Hepatocyte (in vitro differentiated cells): ENCODE measurements around the gene PAX7. TPM values are rescaled to one million over a fixed set of nuclear protein-coding genes. Genes with fewer than 3 reads are reported as not detected.
"Not testable (repeated sequence)": the region's sequence is repeated elsewhere in the genome, so short reads cannot be mapped to it uniquely, and the experiment has no call there.

Experiments used
- DNase-seq: peaks from one replicate; pipeline ENCODE4 v3.0.0-alpha.2; 2016; ENCODE audit warnings: low spot score
- H2AFZ ChIP-seq: fragments of 200-600 bp; sonication (generic); 2 replicates; pipeline ENCODE4 v1.6.0; 2016; ENCODE audit warnings: antibody characterized with exemption, mild to moderate bottlenecking
- H3K27ac ChIP-seq: fragments of 200-600 bp; sonication (generic); 2 replicates; pipeline ENCODE4 v1.5.1; 2016; ENCODE audit warnings: mild to moderate bottlenecking
- H3K27me3 ChIP-seq: fragments of 200-600 bp; sonication (generic); 2 replicates; pipeline ENCODE4 v1.6.1; 2016
- H3K36me3 ChIP-seq: fragments of 200-600 bp; sonication (generic); replicated peaks from 2 replicates; pipeline ENCODE4 v1.5.1; 2016; ENCODE audit warnings: low read depth; ENCODE audit not compliant: insufficient read depth
- H3K4me1 ChIP-seq: fragments of 200-600 bp; sonication (generic); 2 replicates; pipeline ENCODE4 v1.5.1; 2016; ENCODE audit warnings: mild to moderate bottlenecking, moderate library complexity; ENCODE audit not compliant: insufficient read depth
- H3K4me2 ChIP-seq: fragments of 200-600 bp; sonication (generic); 2 replicates; pipeline ENCODE4 v1.6.0; 2016
- H3K4me3 ChIP-seq: fragments of 200-600 bp; sonication (generic); 2 replicates; pipeline ENCODE4 v1.5.1; 2016; ENCODE audit warnings: mild to moderate bottlenecking
- H3K79me2 ChIP-seq: fragments of 200-600 bp; sonication (generic); 2 replicates; pipeline ENCODE4 v1.6.0; 2017; ENCODE audit warnings: mild to moderate bottlenecking
- H3K9me2 ChIP-seq: fragments of 200-600 bp; sonication (generic); replicated peaks from 2 replicates; pipeline ENCODE4 v1.6.0; 2017; ENCODE audit warnings: mild to moderate bottlenecking; ENCODE audit not compliant: insufficient read depth
- H3K9me3 ChIP-seq: fragments of 200-600 bp; sonication (generic); 2 replicates; pipeline ENCODE4 v1.5.1; 2016; ENCODE audit warnings: low read depth, mild to moderate bottlenecking
- H4K20me1 ChIP-seq: fragments of 200-600 bp; sonication (generic); 2 replicates; pipeline ENCODE4 v1.6.0; 2016; ENCODE audit warnings: mild to moderate bottlenecking; ENCODE audit not compliant: insufficient read depth, poor library complexity, severe bottlenecking
- EZH2 ChIP-seq: fragments of 200-600 bp; sonication (generic); IDR thresholded peaks from 2 replicates; pipeline ENCODE4 v1.6.1; 2016; ENCODE audit warnings: antibody characterized with exemption, mild to moderate bottlenecking, borderline replicate concordance
- EZH2phosphoT487 ChIP-seq: fragments of 200-600 bp; sonication (generic); IDR thresholded peaks from one replicate; pipeline ENCODE4 v1.6.1; 2018; ENCODE audit warnings: antibody characterized with exemption, mild to moderate bottlenecking, low read depth, moderate library complexity; ENCODE audit not compliant: unreplicated experiment, severe bottlenecking
- WGBS: methylation state at CpG from one replicate; pipeline ENCODE4 v1.1.6; 2016; ENCODE audit warnings: low lambda C conversion rate; ENCODE audit errors: missing lambda C conversion rate; 5-methylcytosine and 5-hydroxymethylcytosine counted together
- polyA plus RNA-seq: library from polyadenylated mRNA; unstranded; fragments of >200 nt; fragmentation: Nextera tagmentation; extraction: Ambion mirVana; gene quantifications from 2 replicates; pipeline ENCODE4 v1.2.1, GENCODE V29; 2016
- total RNA-seq: library from RNA; depleted of rRNA; stranded (reverse); fragments of >200 nt; gene quantifications from 2 replicates; pipeline ENCODE4 v1.2.3, GENCODE V29; 2014
- TF ChIP-seq, protein P1 (sequence below): fragments of 200-600 bp; sonication (generic); IDR thresholded peaks from 2 replicates; pipeline ENCODE4 v1.5.1; 2016; ENCODE audit warnings: antibody characterized with exemption, mild to moderate bottlenecking; ENCODE audit not compliant: poor library complexity

PAX7 gene
- total and polyA plus RNA-seq, 2 experiments from 2014 or later, result not detected

DNA sequence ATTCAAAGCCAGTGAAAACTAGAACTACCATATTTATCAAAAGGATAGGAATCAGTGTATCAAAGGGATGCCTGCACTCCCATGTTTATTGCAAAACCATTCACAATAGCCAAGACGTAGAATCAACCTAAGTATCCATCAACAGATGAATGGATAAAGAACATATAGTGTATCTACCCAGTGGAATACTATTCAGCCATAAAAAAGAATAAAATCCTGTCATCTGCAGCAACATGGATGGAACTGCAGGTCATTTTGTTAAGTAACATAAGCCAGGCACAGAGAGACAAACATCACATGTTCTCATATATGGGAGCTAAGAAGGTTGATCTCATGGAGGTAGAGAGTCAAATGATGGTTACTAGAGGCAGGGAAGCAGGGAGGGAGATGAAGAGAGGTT, 110.0 kb downstream of the PAX7 start:
- no peak for DNase-seq
- Histone ChIP-seq H3K4me3 (no peak overlapping the region), H2AFZ (no peak overlapping the region), H3K36me3 (no peaks in the 10 kb centered on the region), H3K27ac (no peak overlapping the region), H3K79me2 (no peaks in the 10 kb centered on the region), H3K9me3 (no peaks in the 10 kb centered on the region), H4K20me1 (no peaks in the 10 kb centered on the region), H3K27me3 (peaks cover 5% of the 10 kb centered on the region), H3K4me1 (no peaks in the 10 kb centered on the region), H3K4me2 (no peak overlapping the region), H3K9me2 (no peaks in the 10 kb centered on the region)
- WGBS, result 76% methylated on average over 1 of the region's 1 CpG
- TF ChIP-seq, protein P1, sequence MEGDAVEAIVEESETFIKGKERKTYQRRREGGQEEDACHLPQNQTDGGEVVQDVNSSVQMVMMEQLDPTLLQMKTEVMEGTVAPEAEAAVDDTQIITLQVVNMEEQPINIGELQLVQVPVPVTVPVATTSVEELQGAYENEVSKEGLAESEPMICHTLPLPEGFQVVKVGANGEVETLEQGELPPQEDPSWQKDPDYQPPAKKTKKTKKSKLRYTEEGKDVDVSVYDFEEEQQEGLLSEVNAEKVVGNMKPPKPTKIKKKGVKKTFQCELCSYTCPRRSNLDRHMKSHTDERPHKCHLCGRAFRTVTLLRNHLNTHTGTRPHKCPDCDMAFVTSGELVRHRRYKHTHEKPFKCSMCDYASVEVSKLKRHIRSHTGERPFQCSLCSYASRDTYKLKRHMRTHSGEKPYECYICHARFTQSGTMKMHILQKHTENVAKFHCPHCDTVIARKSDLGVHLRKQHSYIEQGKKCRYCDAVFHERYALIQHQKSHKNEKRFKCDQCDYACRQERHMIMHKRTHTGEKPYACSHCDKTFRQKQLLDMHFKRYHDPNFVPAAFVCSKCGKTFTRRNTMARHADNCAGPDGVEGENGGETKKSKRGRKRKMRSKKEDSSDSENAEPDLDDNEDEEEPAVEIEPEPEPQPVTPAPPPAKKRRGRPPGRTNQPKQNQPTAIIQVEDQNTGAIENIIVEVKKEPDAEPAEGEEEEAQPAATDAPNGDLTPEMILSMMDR, result no peak
- no peak for TF ChIP-seq EZH2phosphoT487
- TF ChIP-seq EZH2, result no peak

DNA sequence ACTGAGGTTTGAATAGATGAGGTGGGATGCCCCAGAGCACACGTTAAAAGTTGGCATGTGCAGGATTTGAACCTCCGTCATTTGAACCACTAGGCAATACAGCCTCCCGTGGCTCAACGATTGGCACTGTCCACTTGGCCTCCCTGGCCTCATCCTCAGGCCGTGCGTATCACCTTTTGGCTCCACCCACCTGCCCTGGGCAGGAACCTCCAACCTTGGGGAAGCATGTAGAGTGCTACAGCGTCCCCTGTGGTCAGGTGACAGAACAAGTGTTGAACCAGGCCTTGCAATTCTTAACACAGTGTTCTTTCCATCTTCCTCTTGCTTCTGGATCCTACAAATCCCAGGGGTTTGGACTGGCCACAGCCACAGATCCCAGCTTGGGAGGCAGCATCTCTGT, 112.6 kb downstream of the PAX7 start:
- Histone ChIP-seq H3K27me3 (peaks cover 5% of the 10 kb centered on the region), H3K4me1 (no peaks in the 10 kb centered on the region), H2AFZ (no peak overlapping the region), H3K36me3 (no peaks in the 10 kb centered on the region), H3K4me3 (no peak overlapping the region), H3K4me2 (no peak overlapping the region), H4K20me1 (no peaks in the 10 kb centered on the region), H3K27ac (no peak overlapping the region), H3K9me3 (no peaks in the 10 kb centered on the region), H3K79me2 (no peaks in the 10 kb centered on the region), H3K9me2 (no peaks in the 10 kb centered on the region)
- 44% methylated on average over 7 of the region's 7 CpGs for WGBS
- TF ChIP-seq, protein P1, result no peak
- TF ChIP-seq EZH2 (no peak), EZH2phosphoT487 (no peak)
- no peak for DNase-seq

DNA sequence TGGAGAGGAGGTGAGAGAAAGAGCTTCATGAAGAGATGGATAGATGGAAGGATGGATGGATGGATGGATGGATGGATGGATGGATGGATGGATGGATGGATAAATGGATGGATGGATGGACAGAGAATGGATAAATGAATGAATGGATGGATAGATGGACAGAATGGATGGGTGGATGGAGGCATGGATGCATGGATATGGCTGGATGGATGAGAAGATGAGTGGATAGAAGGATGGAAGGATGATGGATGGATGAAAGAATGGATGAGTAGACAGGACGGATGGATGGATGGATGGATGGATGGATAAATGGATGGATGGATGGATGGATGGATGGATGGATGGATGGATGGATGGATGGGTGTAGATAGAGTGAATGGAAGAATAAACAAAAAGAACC, 113.7 kb downstream of the PAX7 start:
- not testable (repeated sequence) for H3K9me2 ChIP-seq, H3K36me3 ChIP-seq, H3K4me3 ChIP-seq, H3K4me2 ChIP-seq, H2AFZ ChIP-seq, H3K79me2 ChIP-seq, H3K9me3 ChIP-seq, H3K27me3 ChIP-seq, DNase-seq, H3K4me1 ChIP-seq, H3K27ac ChIP-seq, H4K20me1 ChIP-seq
- 67% methylated on average over 1 of the region's 1 CpG for WGBS

DNA sequence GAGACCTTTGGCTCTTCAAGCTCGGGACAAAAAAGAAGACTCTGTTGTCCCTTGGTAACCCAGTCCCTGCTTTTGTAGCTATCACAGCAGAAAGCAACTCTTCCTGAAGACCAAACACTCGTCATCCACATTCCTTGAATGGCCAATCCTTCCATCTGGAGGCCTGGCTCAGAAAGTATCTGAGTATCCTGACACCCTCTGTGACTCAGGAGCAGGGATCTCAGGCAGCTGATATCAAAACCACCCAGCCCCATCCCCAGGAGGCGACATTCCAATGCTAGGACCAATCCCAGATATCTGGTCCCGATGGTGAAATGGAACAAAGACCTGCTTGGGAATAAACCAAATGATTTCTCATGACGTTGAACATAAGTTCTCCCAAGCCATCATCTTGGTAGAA, 116.3 kb downstream of the PAX7 start:
- Histone ChIP-seq H3K36me3 (no peaks in the 10 kb centered on the region), H3K4me3 (no peak overlapping the region), H4K20me1 (no peaks in the 10 kb centered on the region), H3K27ac (no peak overlapping the region), H3K4me2 (no peak overlapping the region), H3K4me1 (no peaks in the 10 kb centered on the region), H2AFZ (no peak overlapping the region), H3K27me3 (peaks cover 7% of the 10 kb centered on the region), H3K79me2 (no peaks in the 10 kb centered on the region), H3K9me3 (no peaks in the 10 kb centered on the region), H3K9me2 (no peaks in the 10 kb centered on the region)
- DNase-seq, result no peak
- 78% methylated on average over 5 of the region's 5 CpGs for WGBS
- TF ChIP-seq, protein P1, result no peak
- TF ChIP-seq EZH2, result no peak
